ENCODE data around the gene PXN.

GRCh38 chr12:120247621-120248030 is 17.9 kb downstream of the PXN start:
- no peak for TF ChIP-seq CTCF (IDR thresholded peaks at IDR 0.05; ENCODE audit: poor library complexity, severe bottlenecking)
- TF ChIP-seq TAF1 (IDR thresholded peaks at IDR 0.05; ENCODE audit: low read depth), result no peak
- no peak for TF ChIP-seq POLR2AphosphoS5 (IDR thresholded peaks at IDR 0.05)
- no peak for TF ChIP-seq EZH2 (IDR thresholded peaks at IDR 0.05; ENCODE audit: borderline replicate concordance, insufficient read depth, low read length, poor library complexity, severe bottlenecking)
- TF ChIP-seq RAD21 (conservative IDR thresholded peaks at IDR 0.05), result no peak
- TF ChIP-seq REST (IDR thresholded peaks at IDR 0.05; ENCODE audit: borderline replicate concordance), result no peak
- no peak for TF ChIP-seq EP300 (conservative IDR thresholded peaks at IDR 0.05; ENCODE audit: poor library complexity, severe bottlenecking)
